GM12872 (cell line): ENCODE data around the gene FBXO11.

Experiments
- TF ChIP-seq, protein P1 (sequence below): IDR thresholded peaks from 3 replicates; pipeline ENCODE4 v1.5.1; 2011; ENCODE audit warnings: low read depth, mild to moderate bottlenecking, low read length, moderate library complexity; ENCODE audit not compliant: insufficient read depth

The FBXO11 gene

DNA sequence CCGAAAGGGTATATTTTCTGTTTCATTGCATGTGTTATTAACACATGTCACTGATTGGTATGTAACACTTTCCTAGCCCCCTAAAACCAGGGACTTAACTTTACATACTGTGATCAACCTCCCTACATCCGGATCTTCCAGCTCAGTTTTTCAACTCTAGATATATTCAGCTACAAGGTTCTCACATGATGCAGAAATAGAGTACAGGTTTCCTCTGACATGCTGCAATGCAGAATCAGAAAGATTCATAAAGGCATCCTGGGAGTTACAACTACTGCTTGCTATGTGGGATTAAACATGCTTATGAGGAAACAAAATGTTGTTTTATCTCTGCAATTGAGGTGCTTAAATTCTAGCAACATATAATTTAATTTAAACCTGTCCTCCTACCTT, 14.0 kb downstream of the FBXO11 start:
- TF ChIP-seq, protein P1, sequence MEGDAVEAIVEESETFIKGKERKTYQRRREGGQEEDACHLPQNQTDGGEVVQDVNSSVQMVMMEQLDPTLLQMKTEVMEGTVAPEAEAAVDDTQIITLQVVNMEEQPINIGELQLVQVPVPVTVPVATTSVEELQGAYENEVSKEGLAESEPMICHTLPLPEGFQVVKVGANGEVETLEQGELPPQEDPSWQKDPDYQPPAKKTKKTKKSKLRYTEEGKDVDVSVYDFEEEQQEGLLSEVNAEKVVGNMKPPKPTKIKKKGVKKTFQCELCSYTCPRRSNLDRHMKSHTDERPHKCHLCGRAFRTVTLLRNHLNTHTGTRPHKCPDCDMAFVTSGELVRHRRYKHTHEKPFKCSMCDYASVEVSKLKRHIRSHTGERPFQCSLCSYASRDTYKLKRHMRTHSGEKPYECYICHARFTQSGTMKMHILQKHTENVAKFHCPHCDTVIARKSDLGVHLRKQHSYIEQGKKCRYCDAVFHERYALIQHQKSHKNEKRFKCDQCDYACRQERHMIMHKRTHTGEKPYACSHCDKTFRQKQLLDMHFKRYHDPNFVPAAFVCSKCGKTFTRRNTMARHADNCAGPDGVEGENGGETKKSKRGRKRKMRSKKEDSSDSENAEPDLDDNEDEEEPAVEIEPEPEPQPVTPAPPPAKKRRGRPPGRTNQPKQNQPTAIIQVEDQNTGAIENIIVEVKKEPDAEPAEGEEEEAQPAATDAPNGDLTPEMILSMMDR = no peak

DNA sequence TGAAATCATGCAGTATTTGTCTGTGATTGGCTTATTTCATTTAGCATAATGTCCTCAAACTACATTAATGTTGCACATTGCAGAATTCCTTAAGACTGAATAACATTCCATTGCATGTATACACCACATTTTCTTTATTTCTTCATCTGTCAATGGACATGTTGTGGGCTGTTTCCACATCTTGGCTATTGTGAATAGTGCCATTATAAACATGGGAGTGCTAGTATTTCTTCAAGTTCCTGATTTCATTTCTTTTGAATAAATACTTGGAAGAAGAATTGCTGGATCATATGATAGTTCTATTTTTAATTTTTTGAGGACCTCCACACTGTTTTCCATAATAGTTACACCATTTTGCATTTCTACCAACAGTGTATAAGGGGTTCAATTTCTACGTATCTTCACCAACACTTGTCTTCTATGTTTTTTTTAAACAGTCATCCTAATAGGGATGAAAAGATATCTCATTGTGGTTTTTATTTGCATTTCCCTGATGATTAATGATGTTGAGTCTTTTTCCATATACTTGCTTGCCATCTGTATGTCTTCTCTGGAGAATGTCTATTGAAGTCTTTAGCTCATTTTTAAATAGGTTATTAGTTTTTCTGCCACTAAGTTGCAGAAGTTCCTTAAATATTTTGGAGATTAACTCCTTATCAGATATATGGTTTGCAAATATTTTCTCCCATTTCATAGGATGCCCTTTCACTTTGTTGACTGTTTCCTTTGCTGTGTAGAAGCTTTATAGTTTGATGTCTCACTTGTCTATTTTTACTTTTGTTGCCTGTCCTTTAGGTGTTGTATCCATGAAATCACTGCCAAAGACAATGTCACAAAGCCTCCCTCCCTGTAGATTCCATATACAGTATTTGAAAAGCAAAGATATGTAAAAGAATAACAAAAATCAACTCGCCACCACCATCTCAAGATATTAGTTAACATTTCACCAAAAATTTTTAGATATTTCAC, 14.6 kb downstream of the FBXO11 start:
- TF ChIP-seq, protein P1 = no peak

DNA sequence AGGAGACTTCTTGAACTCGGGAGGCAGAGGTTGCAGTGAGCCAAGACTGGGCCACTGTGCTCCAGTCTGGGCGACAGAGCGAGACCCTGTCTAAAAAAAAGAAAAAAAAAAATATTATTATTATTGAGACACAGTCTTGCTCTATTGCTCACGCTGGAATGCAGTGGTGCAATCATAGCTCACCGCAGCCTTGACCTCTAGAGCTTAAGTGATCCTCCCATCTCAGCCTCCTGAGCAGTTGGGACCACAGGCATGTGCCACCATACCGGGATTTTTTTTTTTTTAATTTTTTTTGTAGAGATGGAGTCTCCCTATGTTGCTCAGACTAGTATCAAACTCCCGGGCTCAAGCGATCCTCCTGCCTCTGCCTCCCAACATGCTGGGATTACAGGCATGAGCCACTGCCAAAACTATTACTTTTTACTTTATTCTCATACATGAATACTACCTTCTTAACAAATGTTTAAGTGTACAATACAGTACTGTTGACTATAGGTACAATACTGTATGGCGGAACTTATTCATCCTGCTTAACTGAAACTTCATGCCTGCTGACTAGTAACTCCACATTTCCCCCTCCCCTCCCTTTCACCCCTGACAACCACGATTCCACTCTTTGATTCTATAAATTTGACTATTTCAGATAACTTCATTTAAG, 15.5 kb downstream of the FBXO11 start:
- TF ChIP-seq, protein P1 = no peak

DNA sequence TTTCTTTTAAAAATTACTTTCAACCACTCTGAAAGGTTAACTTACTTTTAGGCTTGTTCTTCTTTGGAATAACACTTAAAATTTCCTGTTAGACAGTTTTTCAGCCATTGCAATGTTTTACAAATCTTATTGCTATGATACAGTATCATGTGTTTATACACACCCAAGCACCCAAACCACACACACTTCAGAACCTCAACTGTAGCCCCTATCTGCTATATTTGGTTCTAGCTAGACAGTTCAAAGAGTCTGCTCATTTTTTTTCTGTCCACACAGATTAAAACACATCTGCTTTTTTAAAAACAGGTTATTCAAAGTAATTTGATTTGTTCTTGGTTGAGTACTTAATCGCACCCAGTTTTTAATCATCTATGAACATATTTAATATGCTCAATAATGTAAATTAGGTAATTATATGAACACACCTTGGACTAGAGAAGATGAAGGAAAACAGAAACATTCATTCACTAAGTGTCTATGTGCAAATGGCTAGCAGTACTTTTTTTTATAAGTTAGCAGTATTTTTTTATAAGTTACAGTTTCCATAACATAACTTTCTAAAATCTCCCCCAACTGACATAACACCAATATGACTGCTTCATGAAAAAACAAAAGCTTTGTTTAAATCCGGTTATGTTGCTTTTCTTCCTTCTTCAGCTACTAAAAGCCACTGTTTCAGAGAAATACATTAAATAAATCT, 17.6 kb downstream of the FBXO11 start:
- TF ChIP-seq, protein P1 = no peak

DNA sequence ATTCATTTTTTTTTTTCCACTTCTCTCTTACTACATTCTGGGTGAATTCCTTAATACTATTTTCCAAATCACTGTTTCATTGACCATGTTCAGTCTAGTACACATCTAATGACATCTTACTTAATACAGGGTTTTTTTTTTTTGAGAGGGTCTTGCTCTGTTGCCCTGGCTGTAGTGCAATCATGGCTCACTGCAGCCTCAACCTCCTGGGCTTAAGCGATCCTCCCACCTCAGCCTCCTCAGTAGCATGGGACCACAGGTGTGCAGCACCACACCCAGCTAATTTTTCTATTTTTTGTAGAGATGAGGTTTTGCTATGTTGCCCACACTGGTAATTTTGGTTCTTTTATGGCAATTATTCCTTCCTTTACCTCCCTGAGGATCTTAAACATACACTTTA, 29.4 kb downstream of the FBXO11 start:
- TF ChIP-seq, protein P1 = no peak

DNA sequence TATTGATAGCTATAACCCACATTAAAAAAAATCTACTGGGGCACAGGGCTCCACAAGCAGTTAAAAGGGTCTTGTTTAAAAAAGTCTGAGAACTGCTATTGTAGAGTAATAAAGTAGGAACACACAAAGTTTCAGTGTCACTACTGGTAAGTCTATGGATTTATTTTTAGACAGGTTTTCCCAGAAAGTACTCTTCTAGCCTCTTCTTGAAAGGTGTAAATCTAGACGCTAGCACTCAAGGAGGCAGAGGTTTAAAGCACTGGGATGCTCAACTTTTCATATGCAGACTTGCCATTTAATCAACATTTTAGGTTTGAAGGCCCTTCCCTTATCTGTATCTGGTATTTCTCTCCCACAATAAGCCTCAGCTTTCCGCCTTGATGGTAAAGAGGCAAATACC, 33.4 kb downstream of the FBXO11 start:
- TF ChIP-seq, protein P1 = no peak

DNA sequence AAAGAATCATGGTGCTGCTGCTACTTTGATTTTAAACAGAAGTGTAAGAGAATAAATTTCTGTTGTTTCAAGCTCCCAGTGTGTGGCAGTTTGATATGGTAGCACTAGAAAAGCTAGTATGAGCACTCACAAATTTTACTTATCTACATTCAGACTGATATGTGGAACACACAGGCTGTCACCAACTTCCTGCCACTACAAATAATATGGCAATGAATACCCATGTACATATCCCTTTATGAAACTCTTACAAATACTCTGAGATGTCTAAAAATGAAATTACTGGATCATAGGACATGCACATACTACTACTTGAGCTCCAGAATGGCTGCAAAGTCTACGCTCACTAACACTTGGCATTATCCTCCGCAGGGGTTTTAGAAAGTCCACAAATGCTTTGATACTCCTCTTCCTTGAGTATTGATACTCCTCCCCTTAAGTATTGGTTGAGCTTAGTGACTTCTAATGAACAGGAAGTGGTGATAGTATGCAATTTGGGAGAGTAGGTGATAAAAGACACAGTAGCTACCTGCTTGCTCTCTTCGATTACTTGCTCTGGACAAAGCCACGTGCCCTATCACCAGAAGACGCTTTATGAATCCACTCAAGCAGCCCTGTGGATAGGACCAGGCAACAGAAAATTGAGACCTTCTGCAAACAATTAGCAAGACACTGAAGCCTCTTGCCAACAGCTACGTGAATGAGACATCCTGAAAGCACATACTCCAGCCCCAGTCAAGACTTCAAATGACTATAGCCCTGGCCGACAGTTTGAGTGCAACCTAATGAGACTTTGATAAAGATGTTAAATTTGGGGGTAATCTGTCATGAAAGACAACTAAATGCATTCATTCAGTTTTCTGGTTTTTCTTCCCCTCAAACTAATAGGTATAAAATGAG, 35.4 kb downstream of the FBXO11 start:
- TF ChIP-seq, protein P1 = no peak
